ENCODE measurements around the gene EVX1.
A peak's percentile ranks its signal among the peaks of the same experiment; 100 is the strongest.

The EVX1 gene

DNA sequence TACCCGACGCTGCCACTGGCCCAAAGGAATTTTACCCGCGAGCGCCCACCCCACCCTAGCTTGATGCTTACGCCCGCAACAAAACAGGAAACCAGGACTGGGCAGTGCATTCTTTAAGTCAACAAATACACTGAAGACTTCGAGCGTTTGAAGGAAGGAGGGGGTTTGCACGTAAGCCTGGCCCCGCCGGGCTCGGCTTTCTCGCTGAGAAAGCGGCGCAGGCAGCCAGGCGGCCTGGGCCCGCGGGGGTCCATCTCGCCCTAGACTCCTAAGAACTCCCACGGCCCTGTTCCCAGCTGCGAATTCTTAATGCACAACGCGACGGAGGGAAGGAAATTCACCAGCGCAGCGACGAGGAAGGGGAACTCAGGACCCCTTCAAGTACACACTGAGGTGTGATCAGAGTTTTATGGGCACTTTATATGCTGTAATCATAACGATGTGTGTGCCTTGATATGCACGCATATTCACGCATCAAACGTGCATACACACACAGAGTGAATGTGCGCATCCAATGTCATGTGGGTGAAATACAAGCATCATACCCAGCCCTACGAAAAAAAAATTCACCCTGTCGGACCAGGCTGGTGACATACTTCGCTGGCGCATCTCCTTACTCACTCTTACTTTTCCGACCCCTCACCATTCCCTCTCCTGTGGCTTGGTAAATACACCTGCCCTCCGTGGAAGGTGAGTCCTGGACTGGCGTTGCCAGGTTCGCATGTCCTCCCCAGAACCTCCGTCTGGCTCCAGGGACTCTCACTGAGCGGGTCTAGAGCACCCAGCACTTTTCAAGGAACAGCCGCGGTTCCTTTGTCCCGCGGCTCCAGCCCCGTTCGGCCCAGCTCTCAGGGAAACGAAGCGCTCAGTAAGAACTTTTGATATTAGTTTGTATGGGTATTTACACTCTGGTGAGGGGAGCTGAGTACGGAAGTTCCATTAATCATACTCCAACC, 37.0 kb upstream of the EVX1 start:
- no peak for DNase-seq

DNA sequence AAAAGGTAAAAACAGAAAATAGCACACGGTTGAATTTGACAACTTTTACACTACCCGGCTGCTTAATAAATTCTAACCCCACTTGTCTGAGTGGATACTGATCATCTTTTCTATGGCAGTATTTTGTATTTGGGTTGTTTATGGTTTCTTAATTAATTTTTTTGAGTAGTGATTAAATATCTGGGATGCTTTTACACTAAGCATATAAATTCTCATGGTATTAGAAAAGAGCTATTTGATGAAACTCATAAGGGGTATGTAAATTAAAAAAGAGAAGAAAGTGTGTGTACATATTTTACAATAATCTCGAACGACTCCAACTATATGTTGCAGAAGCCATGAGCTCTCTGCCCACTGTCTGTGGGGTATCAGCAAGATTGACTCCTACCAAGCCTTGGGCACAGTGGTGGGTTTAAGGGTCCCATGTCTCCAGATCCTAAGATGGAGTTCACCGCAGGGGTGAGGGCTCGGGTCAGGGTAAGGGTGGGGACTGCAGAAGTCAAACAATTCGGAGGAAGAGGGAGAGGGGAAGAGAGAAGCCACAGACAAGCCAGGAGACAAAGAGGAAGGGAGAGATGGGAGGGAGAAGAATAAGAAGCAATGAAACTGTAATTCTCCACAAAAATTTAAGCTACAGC, 35.1 kb upstream of the EVX1 start:
- no peak for DNase-seq

DNA sequence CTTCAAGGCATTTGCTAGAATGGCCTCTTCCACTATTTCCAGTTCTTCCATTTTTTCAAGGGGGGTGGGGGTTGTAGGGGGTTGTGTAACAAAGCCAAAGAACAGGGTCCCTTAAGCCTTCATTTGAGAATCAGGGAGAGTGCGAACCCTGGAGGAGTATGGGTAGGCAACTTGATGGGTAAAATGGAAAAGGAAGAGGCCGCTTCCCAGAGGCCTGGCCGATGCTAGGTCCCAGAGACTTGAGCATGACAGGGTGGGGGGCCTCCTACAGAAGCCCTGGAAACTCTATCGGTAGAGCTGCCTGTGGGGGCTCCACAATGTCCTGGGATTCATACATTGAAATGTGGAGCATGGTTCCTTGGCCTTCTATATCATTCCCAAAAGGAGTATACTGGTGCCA, 33.6 kb upstream of the EVX1 start:
- no peak for DNase-seq

DNA sequence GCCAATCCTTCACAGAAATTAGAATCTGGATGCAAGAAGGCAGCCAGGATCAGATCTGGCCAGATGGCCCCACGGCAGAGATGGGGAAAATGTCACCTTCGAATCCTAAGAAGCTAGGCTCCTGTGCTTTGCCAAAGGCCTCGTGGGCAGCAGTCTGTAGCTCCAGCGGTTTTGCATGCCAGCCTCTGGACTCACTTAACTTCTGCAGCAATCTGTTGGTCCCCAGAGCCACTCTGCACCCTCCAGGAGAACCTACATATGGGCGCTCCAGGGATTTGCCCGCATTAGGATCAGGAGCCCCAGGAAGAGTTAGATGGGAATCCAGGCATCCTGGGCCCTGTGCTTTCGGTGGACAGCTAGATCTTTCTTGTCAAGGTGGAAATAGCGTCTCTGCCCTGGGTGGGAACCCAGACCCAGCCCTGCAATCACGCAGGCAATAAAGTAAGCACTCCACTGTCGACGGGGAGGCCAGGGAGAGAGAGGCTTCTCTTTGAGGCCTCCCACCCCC, 32.6 kb upstream of the EVX1 start:
- no peak for DNase-seq

DNA sequence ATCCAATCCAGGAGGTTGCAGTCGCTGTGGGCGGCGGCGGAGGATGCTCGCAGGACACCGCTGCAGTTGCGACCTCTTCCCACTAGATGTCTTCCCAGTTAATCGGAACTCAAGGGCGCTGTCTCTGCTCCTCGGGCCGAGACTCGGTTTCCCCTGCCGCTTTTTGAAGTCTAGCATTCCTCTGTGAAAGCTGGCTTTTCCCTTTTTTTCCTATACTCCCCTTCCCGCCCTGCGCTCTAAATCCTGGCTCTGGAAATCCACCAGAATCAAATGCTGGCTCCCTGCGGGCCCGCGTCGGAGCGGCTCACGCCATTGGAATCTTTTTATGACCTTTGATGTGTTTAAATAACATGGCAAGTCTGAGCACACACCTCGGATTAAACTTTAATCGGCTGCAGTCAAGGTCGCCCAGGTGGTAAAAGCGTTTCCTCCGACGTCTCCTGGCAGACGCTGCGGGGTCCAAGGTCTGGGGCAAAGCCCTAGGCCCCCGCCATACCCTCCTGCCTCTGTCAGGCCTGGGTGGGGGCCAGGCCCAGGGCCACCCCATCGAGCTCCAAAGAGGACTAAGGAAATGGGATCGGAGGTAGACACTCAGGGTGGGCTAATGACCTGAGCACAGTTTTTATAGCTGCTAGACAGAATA, 32.0 kb upstream of the EVX1 start:
- peak; percentile 18 for DNase-seq

DNA sequence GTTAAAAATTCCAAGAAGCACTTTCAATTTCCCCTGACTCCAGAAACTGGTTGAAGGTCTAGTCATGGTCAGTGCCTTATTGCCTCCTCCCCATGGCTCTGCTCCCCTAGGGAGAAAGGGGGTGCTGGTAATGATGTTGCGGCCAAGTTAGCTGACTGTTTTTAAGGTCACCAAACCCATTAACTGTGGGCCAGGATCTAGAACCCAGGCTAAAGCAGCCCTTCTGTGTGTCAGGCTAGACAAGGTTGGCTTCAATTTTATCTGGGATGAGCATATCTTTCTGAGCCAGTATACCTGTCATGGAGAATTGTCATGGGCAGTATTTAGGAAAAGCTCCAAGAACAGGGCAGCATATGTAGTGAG, 31.5 kb upstream of the EVX1 start:
- DNase-seq = no peak

DNA sequence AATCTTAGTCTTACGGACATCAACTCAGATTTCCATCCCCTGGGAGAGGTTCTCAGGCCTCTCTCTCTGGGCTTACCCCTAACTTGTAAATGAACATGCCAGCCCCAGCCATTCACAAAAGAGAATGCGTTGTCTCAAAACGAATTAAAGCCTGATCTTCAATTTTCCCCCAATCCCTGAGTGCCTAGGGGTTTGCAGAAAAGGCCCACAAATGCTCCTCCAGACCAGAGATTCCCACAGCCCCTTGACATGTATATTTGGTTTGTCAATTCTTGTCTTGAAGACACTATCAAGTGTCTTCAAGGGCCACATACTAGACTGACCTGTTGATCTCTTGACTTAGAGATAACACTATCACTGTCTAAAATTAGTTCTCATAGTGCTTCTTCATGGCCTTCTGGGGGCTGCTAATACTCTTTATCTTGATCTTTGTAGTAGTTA, 30.8 kb upstream of the EVX1 start:
- no peak for DNase-seq

DNA sequence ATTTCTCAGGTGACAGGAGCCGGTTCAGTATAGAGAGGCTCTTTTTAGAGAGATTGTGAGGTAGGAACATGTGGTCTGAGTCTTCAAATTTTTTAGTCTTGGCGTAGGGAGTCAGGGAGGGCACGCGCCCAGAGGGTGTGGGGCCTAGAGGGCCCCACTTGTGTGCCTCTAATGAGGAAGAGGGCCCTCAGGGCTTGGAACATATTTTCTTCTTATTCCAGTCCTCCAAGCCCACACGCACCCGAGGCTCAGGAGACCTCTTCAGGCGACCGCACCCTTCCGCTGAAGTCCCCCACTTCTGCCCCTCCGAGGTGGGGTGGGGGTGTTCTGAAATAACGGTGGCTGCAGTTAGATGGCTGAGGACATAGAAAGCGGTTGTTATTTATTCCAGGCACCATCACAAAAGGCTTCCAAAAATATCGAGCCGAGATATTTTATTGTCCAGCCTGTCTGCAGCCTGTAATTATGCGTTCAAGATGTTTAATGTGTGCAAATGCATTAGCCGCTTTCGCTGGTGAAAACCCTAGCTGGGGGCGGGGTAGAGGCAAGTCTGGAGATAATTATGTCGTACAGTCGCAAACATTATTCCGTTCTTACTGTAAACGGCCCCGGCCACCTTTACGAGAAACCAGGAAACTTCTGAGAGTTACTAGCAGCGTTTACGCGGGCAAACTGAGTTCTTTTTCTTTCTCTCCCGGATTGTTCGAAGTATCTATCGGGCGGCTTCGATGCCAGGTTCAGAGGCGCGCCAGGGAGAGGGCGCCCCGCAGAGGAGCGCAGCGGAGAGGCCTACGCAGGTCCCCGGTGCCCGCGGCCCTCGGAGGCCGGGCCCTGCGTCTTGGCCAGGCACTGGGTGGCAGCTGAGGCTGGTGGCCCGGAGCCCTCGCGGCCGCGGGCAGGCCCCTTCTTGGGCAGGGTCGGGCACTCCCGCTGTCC, 29.8 kb upstream of the EVX1 start:
- DNase-seq = no peak

DNA sequence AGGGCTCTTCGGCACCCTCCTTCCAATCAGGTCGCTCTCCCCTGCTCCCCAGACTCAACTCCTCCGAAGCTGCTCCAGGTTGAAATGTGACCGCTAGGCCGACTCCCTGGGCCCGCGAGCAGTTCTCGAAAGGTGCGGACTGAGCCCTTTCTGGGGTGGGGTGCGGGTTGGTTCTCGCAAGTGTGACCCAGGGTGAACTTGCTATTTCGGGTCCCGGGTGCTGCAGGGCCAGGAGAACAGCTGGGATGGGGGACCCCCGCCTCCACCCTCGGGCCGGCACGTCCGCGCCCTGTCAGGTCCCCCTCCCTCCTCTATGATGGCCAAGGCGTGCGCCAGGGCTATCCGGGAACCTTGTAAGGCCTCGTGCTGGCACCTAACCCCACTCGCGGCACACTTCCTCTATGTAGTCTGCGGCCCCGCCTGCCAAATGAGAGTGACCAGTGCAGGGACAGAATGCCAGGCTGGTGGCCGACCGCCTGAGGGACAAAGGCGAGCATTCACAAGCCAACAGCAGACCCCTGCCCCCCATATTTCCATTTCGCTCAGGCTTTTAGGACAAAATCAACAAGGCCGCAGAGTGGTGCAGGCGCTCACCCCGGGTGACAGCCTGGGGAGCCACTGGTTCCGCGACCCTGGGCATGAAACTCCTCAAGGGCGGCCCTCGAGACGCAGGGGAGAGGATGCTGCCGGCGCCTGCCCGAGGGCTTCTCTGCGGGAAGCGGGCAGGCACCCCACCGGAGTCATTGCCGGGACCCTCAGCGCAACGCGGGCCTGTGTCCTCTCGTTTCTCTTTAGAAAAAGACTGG, 29.0 kb upstream of the EVX1 start:
- no peak for DNase-seq

DNA sequence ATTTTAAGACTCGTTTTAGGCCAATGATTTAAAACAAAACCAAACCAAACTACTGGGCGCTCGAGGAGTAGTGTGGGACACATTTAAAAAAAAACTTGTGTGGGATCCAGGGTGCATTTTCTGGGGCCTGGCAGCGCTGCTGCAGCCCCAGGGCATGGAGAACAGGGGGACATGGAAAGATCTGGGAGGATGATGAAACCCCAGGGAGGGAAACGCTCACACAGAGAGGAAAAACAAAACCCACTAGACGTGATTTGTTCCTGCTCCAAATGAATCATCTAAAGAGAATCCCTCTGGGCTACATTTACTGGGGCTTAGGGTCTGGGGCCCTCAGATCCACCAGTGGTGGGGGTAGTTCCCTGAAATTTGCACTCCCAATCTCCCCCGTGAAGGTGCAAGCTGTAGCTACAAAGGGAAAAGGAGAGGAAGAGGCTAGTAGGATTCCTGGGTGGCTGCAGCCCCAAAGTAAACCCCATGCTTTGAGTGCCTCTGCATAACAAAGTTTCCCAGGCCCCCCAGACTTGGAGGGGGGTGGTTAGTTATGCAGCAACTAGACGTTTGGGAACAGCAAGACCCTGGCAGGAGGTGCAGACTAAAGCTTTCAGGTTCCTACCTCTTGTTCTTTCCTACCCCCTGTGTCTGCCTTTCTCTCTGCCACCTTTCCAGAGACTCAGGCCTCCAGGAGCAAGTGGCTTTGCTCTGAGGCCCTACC, 28.2 kb upstream of the EVX1 start:
- no peak for DNase-seq

DNA sequence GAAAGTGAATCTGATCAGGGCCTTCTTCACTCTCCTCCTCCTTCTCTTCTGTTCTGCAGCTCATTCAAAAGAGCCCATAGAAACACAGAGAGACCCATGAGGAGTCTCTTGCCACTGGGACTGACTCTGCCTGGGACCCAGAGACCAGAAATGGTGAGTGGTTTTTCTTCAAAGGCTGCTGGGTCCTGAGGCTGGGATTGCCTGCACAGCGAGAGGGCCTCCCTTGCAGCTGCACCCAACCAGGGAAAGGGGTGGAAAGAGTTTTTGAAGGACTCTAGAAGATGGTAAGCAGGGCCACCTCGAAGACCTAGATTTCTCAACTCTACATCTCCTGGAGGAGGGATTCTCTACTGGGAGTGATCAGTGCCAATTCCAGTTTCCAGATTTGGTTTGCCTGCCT, 27.2 kb upstream of the EVX1 start:
- DNase-seq = no peak

DNA sequence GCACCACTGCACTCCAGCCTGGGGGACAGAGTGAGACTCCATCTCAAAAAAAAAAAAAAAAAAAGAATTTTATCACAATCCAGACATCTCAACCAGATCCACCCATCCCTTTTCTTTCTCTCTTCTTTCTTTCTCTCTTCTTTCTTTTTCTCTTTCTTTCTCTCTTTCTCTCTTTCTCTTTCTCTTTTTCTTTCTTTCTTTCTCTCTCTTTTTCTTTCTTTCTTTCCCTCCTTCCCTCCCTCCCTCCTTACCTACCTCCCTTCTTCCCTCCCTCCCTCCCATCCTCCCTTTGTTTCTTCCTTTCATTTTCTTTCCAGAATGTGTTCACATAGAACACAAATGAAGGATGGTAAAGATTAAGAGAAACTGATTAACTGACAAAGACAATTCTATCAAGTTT, 24.7 kb upstream of the EVX1 start:
- DNase-seq = no peak

DNA sequence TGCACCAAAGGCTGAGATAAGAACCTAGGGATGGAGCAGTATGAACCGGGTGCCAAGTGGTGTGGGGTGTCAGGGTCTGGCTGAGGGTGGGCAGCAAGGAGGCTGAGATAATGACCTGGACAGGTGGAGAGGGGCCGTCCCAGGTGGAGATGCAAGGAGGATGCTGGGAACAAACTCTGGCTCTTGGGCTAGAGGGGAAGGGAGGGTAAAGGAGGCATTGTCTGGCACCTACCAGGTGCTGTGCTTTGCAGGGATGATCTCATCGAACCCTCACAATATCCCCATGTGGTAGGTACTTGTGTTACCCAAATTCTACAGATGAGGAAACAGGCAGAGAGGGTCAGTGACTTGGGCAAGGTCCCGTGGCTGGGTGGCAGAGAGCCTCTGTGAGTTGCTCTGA, 22.8 kb upstream of the EVX1 start:
- DNase-seq = no peak

DNA sequence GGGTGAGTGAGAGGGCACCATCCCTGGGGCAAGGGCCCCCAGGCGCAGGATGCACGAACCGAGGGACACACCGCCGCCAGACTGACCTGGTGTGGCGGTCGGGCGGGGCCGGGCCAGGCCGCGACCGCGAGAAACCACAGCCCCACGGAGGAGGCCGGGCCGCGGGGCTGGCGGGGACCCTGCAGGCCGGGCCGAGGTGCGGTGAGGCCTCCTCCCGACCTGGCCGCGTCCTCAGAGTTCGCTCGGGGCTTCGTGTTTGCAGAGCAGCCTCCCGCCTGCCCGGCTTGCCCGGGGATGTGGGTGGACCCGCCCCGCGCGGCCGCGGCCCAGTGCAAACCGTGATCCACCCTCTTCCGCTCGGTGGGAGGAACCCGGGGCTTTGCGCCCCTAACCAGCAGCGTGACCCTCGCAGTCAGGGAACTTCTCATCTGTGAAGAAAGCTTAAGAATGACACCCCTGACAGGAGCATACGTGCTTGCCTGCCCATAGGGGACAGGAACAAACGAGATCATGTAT, 22.1 kb upstream of the EVX1 start:
- no peak for DNase-seq

DNA sequence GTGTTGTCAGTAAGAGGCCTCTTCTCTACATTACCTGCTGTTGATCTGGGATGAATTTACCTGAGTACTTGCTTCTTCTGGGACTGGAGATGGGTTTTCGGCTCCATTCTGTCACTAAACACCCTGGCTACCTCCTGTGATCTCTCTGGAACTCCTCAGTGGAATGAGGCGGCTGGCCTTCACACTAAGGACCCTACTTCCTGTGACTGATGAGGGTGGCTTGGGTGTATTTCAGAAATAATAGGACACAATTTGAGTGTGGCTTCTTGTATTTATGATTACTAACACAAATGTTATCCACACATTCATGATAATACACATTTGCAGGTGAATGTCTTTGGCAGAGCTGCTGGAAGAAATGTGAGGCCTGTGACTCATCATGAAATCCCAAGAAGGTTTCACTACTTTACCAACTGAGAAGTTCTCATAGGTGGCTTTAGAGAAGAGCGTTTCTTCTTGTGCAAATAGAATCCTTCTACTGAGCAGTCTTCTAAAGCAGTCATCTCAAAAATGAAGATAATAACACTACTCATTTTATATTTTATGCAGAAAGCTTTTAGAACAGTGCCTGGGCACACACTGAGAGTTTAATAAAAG, 21.3 kb upstream of the EVX1 start:
- no peak for DNase-seq

DNA sequence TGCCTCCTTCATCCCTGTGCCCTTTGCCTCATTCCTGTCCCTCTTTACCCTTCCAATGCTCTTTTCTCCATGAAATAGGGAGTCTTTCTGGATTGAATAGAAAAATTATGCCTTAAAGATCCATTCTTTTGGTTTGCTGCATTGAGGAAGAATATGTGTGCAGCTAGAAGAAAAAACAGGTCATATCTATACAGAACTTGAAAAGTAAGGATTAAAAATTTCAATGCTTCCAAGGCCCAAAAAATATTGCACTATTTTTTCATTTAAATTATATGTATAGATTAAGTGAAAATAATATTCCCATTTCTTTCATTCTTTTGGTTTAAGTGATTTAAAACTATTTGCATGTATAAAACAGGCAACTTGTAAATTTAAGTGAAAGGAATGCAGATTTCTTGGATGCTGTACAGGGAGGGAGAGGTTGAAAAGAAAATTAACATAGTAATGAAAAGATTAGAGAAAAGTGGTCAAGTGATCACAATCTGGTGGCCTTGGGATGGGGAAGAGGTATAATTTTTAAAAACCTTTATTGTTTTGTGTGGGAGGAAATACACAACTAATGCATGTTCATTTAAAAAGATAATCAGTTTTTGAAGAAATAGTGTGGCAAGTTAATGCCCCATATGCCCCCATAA, 18.5 kb upstream of the EVX1 start:
- DNase-seq = no peak

DNA sequence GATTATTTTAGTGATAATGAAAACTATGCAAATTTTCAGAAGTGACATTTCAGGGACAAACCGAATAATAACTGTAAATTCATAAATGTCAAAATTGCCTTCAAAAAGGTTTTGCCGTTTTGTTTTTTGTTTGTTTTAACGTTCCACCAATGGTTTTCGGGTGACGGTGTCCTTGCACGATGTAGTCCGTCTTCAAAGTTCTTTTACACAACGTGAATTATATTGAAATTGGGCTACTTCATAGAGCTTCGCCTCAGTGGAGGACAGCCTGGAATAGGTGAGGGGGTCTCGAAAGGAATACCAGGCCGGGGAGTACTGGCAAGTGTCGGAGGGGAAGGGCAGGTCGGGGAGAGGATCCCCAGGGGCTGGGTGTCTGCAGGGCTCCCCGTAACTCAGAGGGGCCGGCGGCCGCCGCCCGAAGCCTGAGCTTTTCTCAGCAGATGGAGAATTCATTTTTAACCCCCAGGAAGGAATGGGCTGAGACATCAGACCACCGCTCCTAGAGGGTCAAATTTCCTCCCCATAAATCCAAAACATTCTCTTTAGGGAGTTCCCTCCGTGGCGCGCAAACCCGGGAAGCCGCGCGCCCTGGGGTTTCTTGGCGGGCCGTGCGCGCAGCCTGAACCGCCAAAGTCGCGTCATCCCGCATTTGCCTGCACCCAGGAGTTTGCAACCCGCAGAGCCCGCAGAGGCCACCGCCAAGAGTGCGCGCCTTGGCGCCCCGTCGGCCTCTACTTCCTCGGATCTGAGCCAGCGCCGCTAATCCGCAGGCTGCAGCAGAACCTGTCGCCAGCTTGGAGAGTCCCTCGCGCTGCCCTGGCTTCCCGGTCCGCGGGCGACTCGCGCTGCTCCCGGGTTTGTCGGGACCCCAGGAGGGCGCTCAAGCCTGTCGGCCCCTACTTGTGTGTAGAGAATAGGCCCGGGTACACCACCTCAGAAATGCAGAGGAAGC, 17.3 kb upstream of the EVX1 start:
- no peak for DNase-seq

DNA sequence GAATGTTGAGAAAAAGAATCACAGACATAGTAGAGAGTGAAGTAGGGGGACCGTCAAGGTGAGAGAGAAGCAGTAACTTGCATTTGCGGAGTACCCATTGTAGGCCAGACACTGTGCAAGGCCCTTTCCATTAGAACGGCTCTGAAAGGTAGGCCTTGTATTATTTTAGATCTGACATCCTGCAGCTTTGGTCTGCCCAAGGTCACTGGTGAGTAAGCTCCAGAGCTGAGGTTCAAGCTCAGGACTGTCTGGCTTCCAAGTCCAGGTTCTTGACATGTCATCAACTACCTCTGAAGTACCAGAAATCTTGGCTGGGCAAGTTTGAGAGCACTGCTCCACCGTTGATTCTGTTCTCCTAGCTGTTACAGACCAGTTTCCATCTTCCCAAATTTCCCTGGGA, 13.2 kb upstream of the EVX1 start:
- no peak for DNase-seq
